CD1c-positive myeloid dendritic cell (primary cell): ENCODE data around the gene ZIC1.

Experiments used
- DNase-seq: peaks from one replicate; pipeline ENCODE4 v3.0.0-alpha.2; 2016; ENCODE audit errors: extremely low spot score

The ZIC1 gene

GRCh38 chr3:147410116-147410525 is 956 bp downstream of the ZIC1 start:
- no peak for DNase-seq

- DNase-seq: peak; percentile 22
These were observed 1.5 kb downstream of the ZIC1 start for GRCh38 chr3:147410526-147411237.

GRCh38 chr3:147411238-147411814 is 2.2 kb downstream of the ZIC1 start:
- no peak for DNase-seq

GRCh38 chr3:147411815-147412241 is 2.7 kb downstream of the ZIC1 start:
- DNase-seq: no peak

GRCh38 chr3:147412261-147412916 is 3.2 kb downstream of the ZIC1 start:
- no peak for DNase-seq

- DNase-seq: no peak
These were observed 3.9 kb downstream of the ZIC1 start for GRCh38 chr3:147412917-147413685.

GRCh38 chr3:147413686-147414389 is 4.7 kb downstream of the ZIC1 start:
- DNase-seq: no peak

GRCh38 chr3:147414390-147415138 is 5.4 kb downstream of the ZIC1 start:
- no peak for DNase-seq

GRCh38 chr3:147415286-147415685 is 6.1 kb downstream of the ZIC1 start:
- no peak for DNase-seq

- DNase-seq: no peak
These were observed 6.7 kb downstream of the ZIC1 start for GRCh38 chr3:147415874-147416273.

GRCh38 chr3:147416931-147417330 is 7.8 kb downstream of the ZIC1 start:
- no peak for DNase-seq

GRCh38 chr3:147417551-147418295 is 8.6 kb downstream of the ZIC1 start:
- no peak for DNase-seq

GRCh38 chr3:147418371-147418781 is 9.2 kb downstream of the ZIC1 start:
- no peak for DNase-seq

- DNase-seq: no peak
These were observed 9.9 kb downstream of the ZIC1 start for GRCh38 chr3:147418808-147419701.

GRCh38 chr3:147419781-147420224 is 10.6 kb downstream of the ZIC1 start:
- no peak for DNase-seq

- no peak for DNase-seq
These were observed 11.4 kb downstream of the ZIC1 start for GRCh38 chr3:147420353-147421183.

GRCh38 chr3:147421184-147421912 is 12.2 kb downstream of the ZIC1 start:
- no peak for DNase-seq

- no peak for DNase-seq
These were observed 13.0 kb downstream of the ZIC1 start for GRCh38 chr3:147422196-147422595.
